Kidney (tissue), 14 donors: Measurements from ENCODE around the gene PPP1R27. TPM values are rescaled to one million over a fixed set of nuclear protein-coding genes. Genes with fewer than 3 reads are reported as not detected.

ENCODE experiments used
- DNase-seq, 5 donors: peaks; one replicate each; pipeline ENCODE4 v3.0.0-alpha.2; 2013 to 2020
- FAIRE-seq: peaks from 2 replicates; lab custom pipeline; 2012; peaks lifted over from hg19 to GRCh38; lab: Jason Lieb, UNC
- H3K27ac ChIP-seq, 2 donors: one replicate each; pipeline ENCODE4 v1.7.0; 2013; ENCODE audit warnings: low read depth in 2 of 2, low read length in 2 of 2, inconsistent platforms in 1 of 2
- H3K27me3 ChIP-seq: one replicate; pipeline ENCODE4 v1.7.1; 2013; ENCODE audit warnings: low read length, inconsistent platforms; ENCODE audit not compliant: control insufficient read depth, insufficient read depth
- H3K36me3 ChIP-seq, 3 donors: one replicate each; pipeline versions ENCODE4 v1.7.0 to v1.7.1; 2013; ENCODE audit warnings: low read length in 3 of 3, control low read depth in 1 of 3, inconsistent platforms in 1 of 3; ENCODE audit not compliant: insufficient read depth in 3 of 3, control insufficient read depth in 2 of 3
- H3K4me1 ChIP-seq, 3 donors: one replicate each; pipeline versions ENCODE4 v1.7.0 to v1.7.1; 2013; ENCODE audit warnings: low read length in 3 of 3, inconsistent platforms in 1 of 3, low read depth in 1 of 3; ENCODE audit not compliant: control insufficient read depth in 2 of 3, insufficient read depth in 2 of 3
- H3K4me3 ChIP-seq, 3 donors: one replicate each; pipeline versions ENCODE4 v1.7.0 to v1.8.1; 2013; ENCODE audit warnings: low read length in 3 of 3, control low read depth in 1 of 3, inconsistent platforms in 1 of 3
- H3K9ac ChIP-seq, 3 donors: one replicate each; pipeline versions ENCODE4 v1.7.0 to v1.7.1; 2013; ENCODE audit warnings: low read length in 3 of 3, control low read depth in 1 of 3, inconsistent platforms in 1 of 3
- H3K9me3 ChIP-seq, 3 donors: one replicate each; pipeline versions ENCODE4 v1.7.0 to v1.7.1; 2013; ENCODE audit warnings: low read length in 3 of 3, control low read depth in 1 of 3, inconsistent platforms in 1 of 3; ENCODE audit not compliant: control insufficient read depth in 2 of 3, insufficient read depth in 1 of 3
- intact Hi-C: fragments of 100-400 bp; cut with DNase I; formaldehyde crosslinking; loops from one replicate; pipeline ENCODE4 v1.11.1; 2022
- polyA plus RNA-seq: library from polyadenylated mRNA; stranded (reverse); fragments of 350-450 nt; fragmentation: Illumina TruSeq; extraction: RNeasy Lipid Tissue Mini Kit (QIAGEN cat#74804); gene quantifications from one replicate; pipeline ENCODE4 v1.2.3, GENCODE V29; 2014; ENCODE audit warnings: low read depth, low replicate concordance; ENCODE audit not compliant: insufficient read depth
- total RNA-seq: library from RNA; stranded (reverse); fragmentation: NEBNext Ultra II Directional; extraction: Animal tissue kit (Norgen Biotek cat#: 25700); gene quantifications from one replicate; pipeline ENCODE4 v1.2.1, GENCODE V29; 2021
- TF ChIP-seq, protein P1 (sequence below): IDR thresholded peaks from 3 replicates; pipeline ENCODE4 v1.5.1; 2012; ENCODE audit warnings: mild to moderate bottlenecking, moderate library complexity, borderline replicate concordance; ENCODE audit not compliant: insufficient read depth; ENCODE audit errors: extremely low read depth
- donor health status: control.
- donor health status: control.
- donor health status: control.
- donor health status: control.
- donor health status: control.
- donor health status: DM: yes; HTN: yes; CAD: no.
- donor health status: Normal renal cell carcinoma (clear cell type).

Gene PPP1R27
- total and polyA plus RNA-seq, 2 donors from 2014 or later: not detected

GRCh38 chr17:81805707-81806460, 29.0 kb downstream of the PPP1R27 start:
- Histone ChIP-seq H3K27me3 (peaks cover 5% of the 10 kb centered on the region), H3K9me3 (no peaks in the 10 kb centered on the region), H3K9ac (peak overlapping the region in 1 of 3 donors; percentile 7), H3K36me3 (no peaks in the 10 kb centered on the region), H3K4me3 (no peak overlapping the region), H3K27ac (peak overlapping the region in 1 of 2 donors; percentile 32), H3K4me1 (peaks cover 0 to 4% (median 0%) of the 10 kb centered on the region in 3 donors)
- DNase-seq: no peak
- TF ChIP-seq, protein P1, sequence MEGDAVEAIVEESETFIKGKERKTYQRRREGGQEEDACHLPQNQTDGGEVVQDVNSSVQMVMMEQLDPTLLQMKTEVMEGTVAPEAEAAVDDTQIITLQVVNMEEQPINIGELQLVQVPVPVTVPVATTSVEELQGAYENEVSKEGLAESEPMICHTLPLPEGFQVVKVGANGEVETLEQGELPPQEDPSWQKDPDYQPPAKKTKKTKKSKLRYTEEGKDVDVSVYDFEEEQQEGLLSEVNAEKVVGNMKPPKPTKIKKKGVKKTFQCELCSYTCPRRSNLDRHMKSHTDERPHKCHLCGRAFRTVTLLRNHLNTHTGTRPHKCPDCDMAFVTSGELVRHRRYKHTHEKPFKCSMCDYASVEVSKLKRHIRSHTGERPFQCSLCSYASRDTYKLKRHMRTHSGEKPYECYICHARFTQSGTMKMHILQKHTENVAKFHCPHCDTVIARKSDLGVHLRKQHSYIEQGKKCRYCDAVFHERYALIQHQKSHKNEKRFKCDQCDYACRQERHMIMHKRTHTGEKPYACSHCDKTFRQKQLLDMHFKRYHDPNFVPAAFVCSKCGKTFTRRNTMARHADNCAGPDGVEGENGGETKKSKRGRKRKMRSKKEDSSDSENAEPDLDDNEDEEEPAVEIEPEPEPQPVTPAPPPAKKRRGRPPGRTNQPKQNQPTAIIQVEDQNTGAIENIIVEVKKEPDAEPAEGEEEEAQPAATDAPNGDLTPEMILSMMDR: no peak
- intact Hi-C loops: no loop called here
- no peak for FAIRE-seq

DNA sequence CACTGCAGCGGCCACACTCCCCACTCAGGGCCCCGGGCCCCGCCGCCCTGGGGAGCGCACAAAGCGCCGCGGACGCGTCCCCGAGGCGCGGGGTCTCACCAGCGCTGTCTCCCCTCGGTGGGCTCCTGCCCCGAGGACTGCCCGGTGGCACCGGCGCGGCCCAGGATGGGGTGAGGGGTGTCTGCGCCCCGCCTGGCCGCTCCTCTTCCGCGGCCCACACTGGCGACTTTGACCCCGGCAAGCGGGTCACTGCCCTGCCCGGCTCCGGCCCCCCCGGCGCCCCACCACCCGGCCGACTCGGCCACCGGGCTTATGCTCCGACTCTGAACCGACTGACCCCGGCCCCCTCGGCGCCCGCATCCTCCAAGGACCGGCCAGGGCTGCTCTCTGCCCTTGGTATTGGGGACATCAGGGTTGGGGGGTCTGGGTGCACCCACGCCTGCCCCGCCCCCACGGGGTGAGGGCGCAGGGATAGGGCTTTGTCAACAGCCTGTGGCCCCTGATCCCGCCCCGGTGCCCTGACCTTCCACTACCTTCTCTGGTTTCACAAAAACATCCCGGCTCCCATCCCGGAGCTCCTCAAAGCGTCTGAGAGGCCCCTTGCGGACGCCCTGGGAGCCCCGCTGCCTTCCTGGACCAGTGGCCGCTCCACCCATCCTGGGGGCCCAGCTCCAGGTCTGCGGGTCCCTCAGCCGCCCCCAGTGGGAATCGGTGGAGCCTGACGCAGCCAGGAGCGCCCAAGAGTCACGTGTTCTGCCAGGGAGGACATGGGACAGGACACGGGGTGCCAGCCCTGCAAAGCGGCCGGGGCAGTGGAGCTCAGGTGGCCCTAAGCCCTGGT, 30.1 kb downstream of the PPP1R27 start:
- TF ChIP-seq, protein P1: no peak
- no peaks in the 10 kb centered on the region for H3K9me3 ChIP-seq
- H3K9ac ChIP-seq: peak overlapping the region in 1 of 3 donors; percentile 40
- intact Hi-C loops: no loop called here
- peak overlapping the region in 1 of 3 donors; percentile 36 for H3K4me3 ChIP-seq
- no peaks in the 10 kb centered on the region for H3K36me3 ChIP-seq
- H3K27ac ChIP-seq: peak overlapping the region; percentile 9 to 60
- H3K27me3 ChIP-seq: peaks cover 5% of the 10 kb centered on the region
- FAIRE-seq (no peak), DNase-seq (peak in 4 of 5 donors; percentile 36 to 80 (median 60))
- H3K4me1 ChIP-seq: peaks cover 0 to 4% (median 0%) of the 10 kb centered on the region in 3 donors

- TF ChIP-seq, protein P1: no peak
- intact Hi-C loops: no loop called here
- Histone ChIP-seq H3K36me3 (no peaks in the 10 kb centered on the region), H3K9me3 (no peaks in the 10 kb centered on the region), H3K27me3 (peaks cover 5% of the 10 kb centered on the region), H3K4me3 (peak within 1 kb of the TSS in 1 of 3 donors; percentile 39), H3K9ac (peak within 1 kb of the TSS in 1 of 3 donors; percentile 40), H3K4me1 (no peaks in the 10 kb centered on the region), H3K27ac (peak within 1 kb of the TSS; percentile 9 to 60)
- DNase-seq: peak in 2 of 5 donors; percentile 31 to 67
- no peak for FAIRE-seq
Measured at GRCh38 chr17:81803728-81804558, 30.9 kb downstream of the PPP1R27 start, which contains the start of gene GCGR. Gene GCGR (plus strand): TSS chr17:81804150. CDS start chr17:81809019, 4,869 bp downstream.
